ENCODE results near the gene TMEM132E. TPM values are rescaled to one million over a fixed set of nuclear protein-coding genes. Genes with fewer than 3 reads are reported as not detected.

The TMEM132E gene
- total RNA-seq, 2 donors from 2014 or later: 0.15 TPM; not detected in 1

- Mint-ChIP-seq H3K4me3 (no peak overlapping the region), H3K9me3 (no peaks in the 10 kb centered on the region), H3K27ac (no peak overlapping the region), H3K27me3 (ENCODE audit: insufficient read depth) (peaks cover 2% of the 10 kb centered on the region), H3K4me1 (peaks cover 60% of the 10 kb centered on the region), H3K36me3 (ENCODE audit: low read depth) (no peaks in the 10 kb centered on the region)
- TF ChIP-seq, protein P1, sequence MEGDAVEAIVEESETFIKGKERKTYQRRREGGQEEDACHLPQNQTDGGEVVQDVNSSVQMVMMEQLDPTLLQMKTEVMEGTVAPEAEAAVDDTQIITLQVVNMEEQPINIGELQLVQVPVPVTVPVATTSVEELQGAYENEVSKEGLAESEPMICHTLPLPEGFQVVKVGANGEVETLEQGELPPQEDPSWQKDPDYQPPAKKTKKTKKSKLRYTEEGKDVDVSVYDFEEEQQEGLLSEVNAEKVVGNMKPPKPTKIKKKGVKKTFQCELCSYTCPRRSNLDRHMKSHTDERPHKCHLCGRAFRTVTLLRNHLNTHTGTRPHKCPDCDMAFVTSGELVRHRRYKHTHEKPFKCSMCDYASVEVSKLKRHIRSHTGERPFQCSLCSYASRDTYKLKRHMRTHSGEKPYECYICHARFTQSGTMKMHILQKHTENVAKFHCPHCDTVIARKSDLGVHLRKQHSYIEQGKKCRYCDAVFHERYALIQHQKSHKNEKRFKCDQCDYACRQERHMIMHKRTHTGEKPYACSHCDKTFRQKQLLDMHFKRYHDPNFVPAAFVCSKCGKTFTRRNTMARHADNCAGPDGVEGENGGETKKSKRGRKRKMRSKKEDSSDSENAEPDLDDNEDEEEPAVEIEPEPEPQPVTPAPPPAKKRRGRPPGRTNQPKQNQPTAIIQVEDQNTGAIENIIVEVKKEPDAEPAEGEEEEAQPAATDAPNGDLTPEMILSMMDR (conservative IDR thresholded peaks at IDR 0.05): no peak
- Histone ChIP-seq H3K4me1 (ENCODE audit: control insufficient read depth, insufficient read depth, low read length) (peaks cover 24% of the 10 kb centered on the region), H3K27me3 (ENCODE audit: control insufficient read depth, insufficient read depth, low read length, poor library complexity, severe bottlenecking) (no peaks in the 10 kb centered on the region), H3K4me3 (ENCODE audit: low read length) (no peak overlapping the region), H3K9me3 (ENCODE audit: control insufficient read depth, low read length) (no peaks in the 10 kb centered on the region), H3K27ac (ENCODE audit: low read depth, low read length) (no peak overlapping the region), H3K9ac (ENCODE audit: extremely low read depth, low read length, poor library complexity, severe bottlenecking) (no peak overlapping the region), H3K36me3 (ENCODE audit: control insufficient read depth, insufficient read depth, low read length) (no peaks in the 10 kb centered on the region)
- no peak for DNase-seq
- 94 to 98% methylated on average over 6 of the region's 6 CpGs for WGBS, 2 experiments (ENCODE audit: insufficient coverage in 1 of 2, insufficient read length in 1 of 2)
Measured at GRCh38 chr17:34610506-34610905, 31.1 kb downstream of the TMEM132E start.

- TF ChIP-seq, protein P1 (conservative IDR thresholded peaks at IDR 0.05): no peak
- Histone ChIP-seq H3K27me3 (ENCODE audit: control insufficient read depth, insufficient read depth, low read length, poor library complexity, severe bottlenecking) (no peaks in the 10 kb centered on the region), H3K36me3 (ENCODE audit: control insufficient read depth, insufficient read depth, low read length) (no peaks in the 10 kb centered on the region), H3K27ac (ENCODE audit: low read depth, low read length) (no peak overlapping the region), H3K4me3 (ENCODE audit: low read length) (no peak overlapping the region), H3K4me1 (ENCODE audit: control insufficient read depth, insufficient read depth, low read length) (peaks cover 21% of the 10 kb centered on the region), H3K9me3 (ENCODE audit: control insufficient read depth, low read length) (no peaks in the 10 kb centered on the region), H3K9ac (ENCODE audit: extremely low read depth, low read length, poor library complexity, severe bottlenecking) (no peak overlapping the region)
- DNase-seq: peak; percentile 84
- Mint-ChIP-seq H3K4me3 (peak overlapping the region; percentile 29), H3K27me3 (ENCODE audit: insufficient read depth) (peaks cover 8% of the 10 kb centered on the region), H3K36me3 (ENCODE audit: low read depth) (no peaks in the 10 kb centered on the region), H3K4me1 (peaks cover 64% of the 10 kb centered on the region), H3K27ac (peak overlapping the region; percentile 90), H3K9me3 (no peaks in the 10 kb centered on the region)
- 38 to 46% methylated on average over 3 to 19 of the region's 19 CpGs for WGBS, 2 experiments (ENCODE audit: insufficient coverage in 1 of 2, insufficient read length in 1 of 2)
Measured at GRCh38 chr17:34613064-34614019, 34.0 kb downstream of the TMEM132E start.

GRCh38 chr17:34614698-34615097 lies 35.3 kb downstream of the TMEM132E start:
- no peaks in the 10 kb centered on the region for H3K36me3 Mint-ChIP-seq (ENCODE audit: low read depth)
- TF ChIP-seq, protein P1 (conservative IDR thresholded peaks at IDR 0.05): no peak
- Histone ChIP-seq H3K9ac (ENCODE audit: extremely low read depth, low read length, poor library complexity, severe bottlenecking) (no peak overlapping the region), H3K9me3 (ENCODE audit: control insufficient read depth, low read length) (no peaks in the 10 kb centered on the region), H3K4me1 (ENCODE audit: control insufficient read depth, insufficient read depth, low read length) (peaks cover 17% of the 10 kb centered on the region), H3K4me3 (ENCODE audit: low read length) (no peak overlapping the region), H3K36me3 (ENCODE audit: control insufficient read depth, insufficient read depth, low read length) (no peaks in the 10 kb centered on the region), H3K27ac (ENCODE audit: low read depth, low read length) (no peak overlapping the region), H3K27me3 (ENCODE audit: control insufficient read depth, insufficient read depth, low read length, poor library complexity, severe bottlenecking) (no peaks in the 10 kb centered on the region)
- no peak for DNase-seq
- no peaks in the 10 kb centered on the region for H3K9me3 Mint-ChIP-seq
- no peak overlapping the region for H3K27ac Mint-ChIP-seq
- H3K4me3 Mint-ChIP-seq: no peak overlapping the region
- 73% methylated on average over 1 of the region's 1 CpG; no CpG with 5 or more reads in 1 of the 2 experiments for WGBS, 2 experiments (ENCODE audit: insufficient coverage in 1 of 2, insufficient read length in 1 of 2)
- peaks cover 8% of the 10 kb centered on the region for H3K27me3 Mint-ChIP-seq (ENCODE audit: insufficient read depth)
- H3K4me1 Mint-ChIP-seq: peaks cover 51% of the 10 kb centered on the region
